Esophagus squamous epithelium (tissue), 4 donors: ENCODE results near the gene GRK2.

Source experiments
- POLR2A ChIP-seq, 4 donors: fragments of 450-650 bp; IDR thresholded peaks; one replicate each; pipeline ENCODE4 v1.6.1; 2017; ENCODE audit warnings: antibody characterized with exemption in 4 of 4, mild to moderate bottlenecking in 4 of 4, moderate library complexity in 3 of 4
- TF ChIP-seq, protein P1 (sequence below), 6 experiments: fragments of 450-650 bp in 4 of 6; fragments of 200-600 bp in 2 of 6; sonication (generic) in 2 of 6; IDR thresholded peaks; one replicate each; pipeline ENCODE4 v1.5.1; 2016 to 2019; ENCODE audit warnings: antibody characterized with exemption in 6 of 6, mild to moderate bottlenecking in 4 of 6, moderate library complexity in 4 of 6

DNA sequence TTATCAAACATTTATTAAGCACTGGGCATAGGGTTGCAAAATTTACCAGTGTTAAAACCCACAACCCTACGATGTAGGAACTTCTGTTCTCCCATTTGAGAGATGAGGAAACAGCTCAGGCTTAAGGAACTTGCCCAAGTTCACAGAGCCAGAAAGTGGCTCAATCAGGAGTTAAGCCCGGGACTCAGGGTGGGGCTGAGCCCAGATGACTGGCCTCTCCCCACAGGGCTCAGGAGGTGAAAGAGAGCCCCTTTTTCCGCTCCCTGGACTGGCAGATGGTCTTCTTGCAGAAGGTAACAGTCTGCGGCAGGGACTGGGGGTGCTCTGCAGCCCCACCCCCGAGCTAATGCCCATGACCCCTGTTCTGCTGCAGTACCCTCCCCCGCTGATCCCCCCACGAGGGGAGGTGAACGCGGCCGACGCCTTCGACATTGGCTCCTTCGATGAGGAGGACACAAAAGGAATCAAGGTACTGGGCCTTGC is 17.2 kb downstream of the GRK2 start:
- TF ChIP-seq, protein P1, sequence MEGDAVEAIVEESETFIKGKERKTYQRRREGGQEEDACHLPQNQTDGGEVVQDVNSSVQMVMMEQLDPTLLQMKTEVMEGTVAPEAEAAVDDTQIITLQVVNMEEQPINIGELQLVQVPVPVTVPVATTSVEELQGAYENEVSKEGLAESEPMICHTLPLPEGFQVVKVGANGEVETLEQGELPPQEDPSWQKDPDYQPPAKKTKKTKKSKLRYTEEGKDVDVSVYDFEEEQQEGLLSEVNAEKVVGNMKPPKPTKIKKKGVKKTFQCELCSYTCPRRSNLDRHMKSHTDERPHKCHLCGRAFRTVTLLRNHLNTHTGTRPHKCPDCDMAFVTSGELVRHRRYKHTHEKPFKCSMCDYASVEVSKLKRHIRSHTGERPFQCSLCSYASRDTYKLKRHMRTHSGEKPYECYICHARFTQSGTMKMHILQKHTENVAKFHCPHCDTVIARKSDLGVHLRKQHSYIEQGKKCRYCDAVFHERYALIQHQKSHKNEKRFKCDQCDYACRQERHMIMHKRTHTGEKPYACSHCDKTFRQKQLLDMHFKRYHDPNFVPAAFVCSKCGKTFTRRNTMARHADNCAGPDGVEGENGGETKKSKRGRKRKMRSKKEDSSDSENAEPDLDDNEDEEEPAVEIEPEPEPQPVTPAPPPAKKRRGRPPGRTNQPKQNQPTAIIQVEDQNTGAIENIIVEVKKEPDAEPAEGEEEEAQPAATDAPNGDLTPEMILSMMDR (IDR thresholded peaks at IDR 0.05) = no peak
- no peak for TF ChIP-seq POLR2A (IDR thresholded peaks at IDR 0.05)
